LNCaP clone FGC (cell line): ENCODE results near the gene SHB.

Experiments used
- DNase-seq: peaks from one replicate; pipeline ENCODE4 v3.0.0-alpha.2; 2011; ENCODE audit warnings: low read depth
- H3K4me3 ChIP-seq: 2 replicates; pipeline ENCODE4 v1.5.1; 2011; ENCODE audit warnings: mild to moderate bottlenecking, low read depth, low read length, control low read depth
- TF ChIP-seq, protein P1 (sequence below): IDR thresholded peaks from 2 replicates; pipeline ENCODE4 v1.5.1; 2012; ENCODE audit warnings: mild to moderate bottlenecking; ENCODE audit not compliant: control insufficient read depth, insufficient read depth; ENCODE audit errors: extremely low read depth

The SHB gene

GRCh38 chr9:37925786-37926736 is 143.0 kb downstream of the SHB start:
- DNase-seq = no peak
- TF ChIP-seq, protein P1, sequence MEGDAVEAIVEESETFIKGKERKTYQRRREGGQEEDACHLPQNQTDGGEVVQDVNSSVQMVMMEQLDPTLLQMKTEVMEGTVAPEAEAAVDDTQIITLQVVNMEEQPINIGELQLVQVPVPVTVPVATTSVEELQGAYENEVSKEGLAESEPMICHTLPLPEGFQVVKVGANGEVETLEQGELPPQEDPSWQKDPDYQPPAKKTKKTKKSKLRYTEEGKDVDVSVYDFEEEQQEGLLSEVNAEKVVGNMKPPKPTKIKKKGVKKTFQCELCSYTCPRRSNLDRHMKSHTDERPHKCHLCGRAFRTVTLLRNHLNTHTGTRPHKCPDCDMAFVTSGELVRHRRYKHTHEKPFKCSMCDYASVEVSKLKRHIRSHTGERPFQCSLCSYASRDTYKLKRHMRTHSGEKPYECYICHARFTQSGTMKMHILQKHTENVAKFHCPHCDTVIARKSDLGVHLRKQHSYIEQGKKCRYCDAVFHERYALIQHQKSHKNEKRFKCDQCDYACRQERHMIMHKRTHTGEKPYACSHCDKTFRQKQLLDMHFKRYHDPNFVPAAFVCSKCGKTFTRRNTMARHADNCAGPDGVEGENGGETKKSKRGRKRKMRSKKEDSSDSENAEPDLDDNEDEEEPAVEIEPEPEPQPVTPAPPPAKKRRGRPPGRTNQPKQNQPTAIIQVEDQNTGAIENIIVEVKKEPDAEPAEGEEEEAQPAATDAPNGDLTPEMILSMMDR = no peak
- H3K4me3 ChIP-seq = no peak overlapping the region

DNA sequence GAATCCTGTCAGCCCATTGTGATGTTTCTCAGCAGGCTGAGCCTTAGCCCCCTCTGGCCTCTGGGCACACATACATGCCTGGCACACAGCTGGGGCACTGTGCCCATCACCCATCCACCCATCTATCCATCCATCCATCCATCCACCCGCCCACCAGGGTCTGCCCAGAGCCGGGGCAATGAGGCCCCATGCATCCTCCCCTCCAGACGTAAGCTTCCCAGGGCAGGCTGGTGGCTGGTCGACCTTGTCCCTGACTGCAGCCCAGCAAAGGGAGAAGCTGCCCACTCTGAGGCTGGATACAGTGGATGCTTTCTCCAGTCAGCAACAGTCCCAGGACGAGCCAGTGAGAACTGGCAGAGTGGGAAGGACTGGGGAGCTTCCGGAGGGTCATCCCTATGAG is 144.0 kb downstream of the SHB start:
- TF ChIP-seq, protein P1 = no peak
- H3K4me3 ChIP-seq = no peak overlapping the region
- DNase-seq = no peak

DNA sequence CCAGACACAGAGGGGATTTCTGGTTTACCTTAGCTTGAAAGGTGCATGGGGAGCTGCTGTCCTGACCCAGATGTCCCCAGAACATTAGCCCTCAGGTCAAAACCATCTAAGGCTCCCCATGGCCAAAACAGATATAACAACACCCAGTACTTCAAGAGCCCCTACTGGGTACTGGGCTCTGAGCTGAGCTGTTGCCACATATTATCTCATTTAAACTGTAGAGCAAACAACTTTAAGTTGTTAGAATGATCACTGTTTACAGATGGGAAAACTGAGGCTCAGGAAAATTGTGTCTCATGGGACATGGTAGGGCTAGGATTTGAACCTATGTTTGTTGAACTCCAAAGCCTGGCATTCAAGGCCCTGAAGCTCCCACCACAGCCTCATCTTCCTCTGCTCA is 144.5 kb downstream of the SHB start:
- TF ChIP-seq, protein P1 = no peak
- H3K4me3 ChIP-seq = no peak overlapping the region
- no peak for DNase-seq

GRCh38 chr9:37923796-37924427 is 145.1 kb downstream of the SHB start:
- TF ChIP-seq, protein P1 = no peak
- DNase-seq = no peak
- no peak overlapping the region for H3K4me3 ChIP-seq

GRCh38 chr9:37923118-37923795 is 145.8 kb downstream of the SHB start:
- DNase-seq = no peak
- no peak overlapping the region for H3K4me3 ChIP-seq
- TF ChIP-seq, protein P1 = no peak

DNA sequence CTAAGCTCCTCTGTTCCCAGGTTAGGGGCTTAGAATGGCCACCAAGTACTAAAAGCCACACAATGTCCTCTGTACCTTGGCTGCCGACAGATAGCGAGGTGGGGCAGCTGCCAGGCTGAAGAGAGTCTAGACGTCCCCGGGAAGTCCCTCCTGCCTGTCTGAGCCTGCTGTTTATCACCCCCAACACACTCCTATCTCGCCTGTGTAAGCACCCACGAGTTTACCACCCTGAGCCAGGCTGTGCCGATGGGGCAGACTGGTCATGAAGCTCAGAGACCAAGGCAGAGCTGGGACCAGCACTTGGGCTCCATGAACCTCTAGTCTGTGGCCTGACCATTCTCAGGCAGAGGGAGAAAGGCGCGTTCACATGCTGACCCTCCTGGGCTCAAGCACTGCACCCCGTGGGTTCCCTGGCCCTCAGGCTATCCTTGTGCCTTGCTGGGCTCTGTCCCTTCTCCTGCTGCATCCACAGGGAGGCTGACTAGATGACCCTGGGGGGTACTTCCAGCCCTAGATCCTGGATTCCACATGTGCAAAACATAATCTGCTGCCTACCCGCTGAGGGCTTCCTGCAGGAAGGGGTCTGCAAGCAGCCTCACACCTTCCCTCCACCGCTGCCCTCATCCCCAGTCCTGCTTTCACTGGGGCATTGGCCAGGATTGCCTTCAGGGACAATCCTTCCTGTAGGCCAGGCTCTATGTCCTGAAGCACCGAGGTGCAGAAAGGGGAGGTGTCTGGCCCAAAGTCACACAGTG is 146.5 kb downstream of the SHB start:
- TF ChIP-seq, protein P1 = no peak

More for the DNA sequence above, 146.5 kb downstream of the SHB start:
- H3K4me3 ChIP-seq = no peak overlapping the region
- DNase-seq = no peak
